Activated effector memory CD4-positive, alpha-beta T cell treated with Interleukin-2 at 50 U/mL for 16 hours (primary cell): ENCODE data around the gene NCK2.

Source experiments
- DNase-seq: peaks from one replicate; pipeline ENCODE4 v3.0.0-alpha.2; 2020

The NCK2 gene

DNA sequence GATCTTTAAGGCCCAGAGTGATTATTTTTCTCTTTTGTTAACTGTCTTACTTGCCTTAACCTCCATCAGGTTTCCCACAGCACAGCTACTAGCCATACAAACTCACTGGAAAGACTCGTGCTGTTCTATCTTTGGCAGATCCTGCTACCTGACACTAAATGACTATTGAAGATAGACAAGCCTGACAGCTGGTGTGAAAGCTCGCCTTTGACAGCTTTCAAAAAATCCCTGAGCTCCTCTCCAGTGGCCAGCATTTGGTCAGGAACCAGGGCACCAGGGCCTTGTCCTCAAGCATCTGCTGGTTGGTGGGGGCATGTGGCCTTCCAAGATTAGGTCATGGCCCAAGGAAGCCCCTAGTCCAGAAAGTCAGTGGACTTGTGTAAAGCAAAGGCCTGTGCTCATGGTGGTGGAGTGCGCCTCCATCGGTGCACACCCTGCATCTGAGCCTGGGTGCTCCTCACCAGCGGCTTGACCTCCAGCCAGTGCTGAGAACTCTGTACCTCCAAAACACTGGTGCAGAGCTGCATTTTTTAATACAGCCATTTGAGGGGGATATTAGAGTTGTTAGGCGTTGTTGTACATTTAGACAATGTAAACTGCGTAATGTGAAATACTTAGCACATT, 158.5 kb downstream of the NCK2 start:
- no peak for DNase-seq

DNA sequence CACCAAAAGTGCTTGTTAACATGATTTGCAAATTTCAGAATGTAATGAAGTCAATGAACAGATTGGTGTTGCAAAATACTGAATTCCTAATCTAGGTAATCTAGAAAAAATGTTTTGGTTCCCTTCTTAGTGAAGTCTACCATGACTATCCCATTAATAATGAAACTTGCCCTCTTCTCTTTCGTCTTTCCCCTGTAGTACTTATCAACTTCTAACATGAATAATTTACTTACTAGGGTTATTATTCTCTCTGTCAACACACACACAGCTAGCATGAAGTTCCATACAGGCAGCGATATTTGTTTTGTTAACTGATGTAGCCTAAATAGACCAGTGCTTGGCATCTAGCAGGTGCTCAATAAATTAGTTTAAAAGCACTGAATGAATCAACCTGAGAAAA, 160.2 kb downstream of the NCK2 start:
- no peak for DNase-seq

DNA sequence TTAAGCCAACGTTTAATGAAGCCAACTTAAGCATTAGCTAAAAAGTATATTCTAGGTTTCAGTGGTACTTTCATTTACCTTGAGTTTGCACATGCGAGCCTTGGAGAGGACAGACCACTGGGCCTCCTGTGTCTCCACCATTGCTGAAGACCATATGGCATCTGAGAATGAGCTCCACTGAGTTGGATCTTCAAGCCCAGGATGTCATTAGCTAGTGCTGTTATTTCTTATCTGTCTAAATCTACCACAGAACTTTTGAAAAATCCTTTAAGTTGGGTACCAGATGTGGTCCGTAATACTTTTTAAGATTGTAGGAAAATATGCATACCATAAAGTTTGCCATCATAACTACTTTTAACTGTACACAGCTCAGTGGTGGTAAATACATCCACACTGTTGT, 161.8 kb downstream of the NCK2 start:
- DNase-seq: no peak

DNA sequence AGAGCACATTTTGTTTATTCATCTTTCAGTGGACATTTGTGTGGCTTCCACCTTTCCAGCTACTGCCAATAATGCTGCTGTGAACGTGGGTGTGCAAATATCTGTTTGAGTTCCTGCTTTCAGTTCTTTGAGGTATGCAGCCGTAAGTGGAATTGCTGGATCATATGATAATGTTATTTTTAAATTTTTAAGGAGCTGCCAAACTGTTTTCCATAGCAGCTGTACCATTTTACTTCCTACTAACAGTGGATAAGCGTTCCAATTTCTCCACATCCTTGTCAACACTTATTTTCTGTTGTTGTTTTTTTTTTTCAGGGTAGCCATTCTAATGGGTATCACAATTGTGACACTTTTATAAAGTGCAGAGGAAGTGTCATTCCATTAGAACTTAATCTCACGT, 162.5 kb downstream of the NCK2 start:
- no peak for DNase-seq

DNA sequence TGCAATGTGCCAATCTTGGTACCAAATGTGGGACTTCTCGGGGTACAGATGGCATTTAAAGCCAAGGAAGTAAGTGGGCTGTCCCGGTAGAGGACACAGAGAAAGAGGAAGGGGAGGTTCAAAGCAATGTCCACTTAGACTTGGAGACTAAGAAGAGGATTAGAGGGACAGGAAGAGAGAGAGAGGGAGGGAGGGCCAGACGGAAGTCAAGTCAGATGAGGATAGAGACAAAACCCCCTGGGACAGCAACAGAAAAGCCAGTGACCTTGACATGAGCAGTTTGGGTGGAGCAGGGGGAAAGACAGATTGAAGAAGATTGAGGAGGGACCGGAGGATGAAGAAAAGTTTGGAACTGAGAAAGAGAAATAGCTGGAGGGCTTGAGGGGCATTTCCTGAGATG, 164.5 kb downstream of the NCK2 start:
- no peak for DNase-seq

DNA sequence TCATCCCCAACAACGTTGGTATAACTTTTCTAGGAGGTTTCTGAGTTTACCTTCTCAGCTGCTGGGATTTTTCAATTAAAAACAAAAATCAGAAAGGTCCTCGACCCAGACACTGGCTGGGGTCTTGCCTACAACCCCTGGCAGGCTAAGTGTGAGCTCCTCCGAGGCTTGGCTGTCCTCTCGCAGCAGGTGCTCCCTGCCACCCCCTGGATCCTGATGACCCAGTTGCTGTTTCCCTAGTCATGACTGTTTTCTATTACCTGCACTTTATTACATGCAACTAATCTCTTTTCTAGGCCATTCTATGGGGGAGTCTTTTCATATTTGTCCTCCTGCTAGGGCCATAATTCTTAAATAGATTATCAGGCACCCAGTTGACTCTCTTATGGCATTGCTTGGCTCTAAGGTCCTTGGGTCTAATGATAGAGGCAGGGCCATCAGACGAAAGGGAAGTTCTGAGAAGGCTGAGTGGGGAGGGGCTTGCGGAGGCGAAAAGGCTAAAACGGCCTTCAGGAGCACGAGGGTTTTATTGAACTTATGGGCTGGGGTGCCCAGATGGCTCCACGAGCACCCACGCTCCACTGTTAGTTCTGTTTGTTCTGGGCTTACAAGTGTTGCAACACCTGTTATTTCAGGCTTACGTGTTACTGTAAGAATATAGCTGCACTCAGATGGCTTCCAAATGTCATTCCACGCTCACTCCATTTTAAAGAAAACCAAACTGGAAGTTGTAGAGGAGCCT, 166.0 kb downstream of the NCK2 start:
- no peak for DNase-seq

DNA sequence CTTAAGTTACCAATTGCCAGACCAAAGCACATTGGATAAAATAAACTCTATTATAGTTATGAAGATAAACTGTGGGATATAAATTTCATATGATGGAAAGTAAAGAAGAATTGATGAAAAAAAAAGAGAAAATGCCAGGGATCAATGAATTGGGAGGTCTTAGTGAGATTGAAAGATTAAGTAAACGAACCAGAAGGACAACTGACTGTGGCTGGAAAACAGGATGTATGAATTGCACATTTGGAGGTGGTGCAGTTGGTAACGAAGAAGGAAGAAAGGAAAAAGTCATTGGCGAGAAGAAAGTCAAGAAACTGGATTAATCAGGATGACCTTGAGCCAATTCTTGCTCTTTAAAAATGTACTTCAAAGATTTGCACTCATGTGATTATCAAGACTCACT, 166.7 kb downstream of the NCK2 start:
- DNase-seq: no peak

DNA sequence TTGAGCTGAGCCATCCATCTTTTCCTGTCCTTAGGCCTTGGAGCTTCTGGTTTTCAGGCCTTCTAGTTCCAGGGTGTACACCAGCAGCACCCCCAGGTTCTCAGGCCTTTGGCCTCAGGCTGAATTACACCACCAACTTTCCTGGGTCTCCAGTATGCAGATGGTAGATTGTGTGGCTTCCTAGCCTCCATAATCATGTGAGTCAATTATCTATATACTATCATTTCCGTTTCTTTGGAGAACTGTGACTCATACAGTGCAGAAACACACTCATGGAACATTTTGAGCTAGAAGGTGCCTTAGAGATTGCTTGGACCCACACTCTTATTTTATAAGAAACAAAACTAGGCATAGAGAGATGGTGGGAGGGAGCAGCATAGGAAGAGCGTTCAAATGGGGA, 167.4 kb downstream of the NCK2 start:
- no peak for DNase-seq

DNA sequence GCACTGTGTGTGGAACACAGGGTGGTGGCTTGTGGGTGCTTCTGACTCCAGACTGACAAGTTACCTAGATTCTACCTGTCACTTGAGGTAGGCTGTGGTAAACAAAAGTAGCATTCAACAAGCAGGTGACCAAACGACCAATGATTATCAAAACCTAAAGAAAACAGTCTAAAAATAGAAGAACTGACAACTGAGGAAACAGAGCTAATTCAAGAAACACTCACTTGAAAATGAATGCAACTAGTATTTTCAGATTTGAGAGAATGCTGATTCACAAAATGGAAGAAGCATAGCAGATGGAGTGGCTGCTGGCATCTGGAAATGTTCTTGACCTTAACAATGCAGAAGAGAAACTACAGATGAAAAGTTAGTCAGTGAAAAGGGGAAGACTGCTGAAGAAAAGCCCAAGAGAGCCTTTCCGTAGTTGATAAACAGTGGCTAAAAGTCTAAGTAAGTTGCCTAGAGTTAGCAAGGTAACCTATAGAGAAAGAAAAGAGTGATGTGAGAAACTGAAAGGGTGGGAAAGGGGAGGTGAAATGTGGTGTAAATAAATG, 170.4 kb downstream of the NCK2 start:
- no peak for DNase-seq

DNA sequence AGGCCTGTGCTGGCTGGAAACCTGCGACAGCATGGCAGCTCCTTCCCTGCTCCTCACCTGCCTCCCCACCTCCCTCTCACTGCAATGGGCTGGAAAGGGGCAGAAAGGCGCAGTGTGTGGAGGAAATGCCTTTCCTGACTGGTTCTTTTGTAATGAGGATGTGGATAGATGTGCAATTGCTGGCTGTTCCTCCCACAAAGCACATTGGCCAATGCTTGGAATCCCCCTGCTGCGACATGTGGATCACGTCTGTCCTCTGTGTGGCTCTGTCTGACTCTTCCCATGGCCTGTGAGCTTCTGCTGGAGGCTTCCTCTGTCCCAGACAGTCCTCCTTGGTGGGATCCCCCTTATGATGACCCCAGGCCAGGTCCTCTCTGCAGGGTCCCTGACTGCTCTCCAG, 172.5 kb downstream of the NCK2 start:
- DNase-seq: no peak

DNA sequence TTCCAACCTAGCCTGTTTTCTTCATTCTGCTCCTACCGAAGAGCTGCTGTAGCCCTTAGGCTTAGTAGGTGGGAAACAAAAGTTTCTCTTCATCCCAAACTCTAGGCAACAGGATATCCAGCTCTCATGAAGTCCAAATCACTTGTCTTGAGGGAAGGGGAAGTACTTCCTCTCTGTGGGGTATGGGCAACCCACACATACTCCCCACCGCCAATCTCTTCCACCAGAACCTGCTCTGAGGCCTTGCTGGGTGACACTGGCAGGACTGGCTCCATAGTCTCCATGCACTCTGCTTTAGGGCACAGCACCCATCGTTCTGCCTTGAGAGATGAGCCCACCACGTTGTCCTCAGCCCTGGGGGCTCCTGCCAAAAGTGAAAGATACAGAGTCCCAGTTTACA, 173.0 kb downstream of the NCK2 start:
- DNase-seq: no peak

DNA sequence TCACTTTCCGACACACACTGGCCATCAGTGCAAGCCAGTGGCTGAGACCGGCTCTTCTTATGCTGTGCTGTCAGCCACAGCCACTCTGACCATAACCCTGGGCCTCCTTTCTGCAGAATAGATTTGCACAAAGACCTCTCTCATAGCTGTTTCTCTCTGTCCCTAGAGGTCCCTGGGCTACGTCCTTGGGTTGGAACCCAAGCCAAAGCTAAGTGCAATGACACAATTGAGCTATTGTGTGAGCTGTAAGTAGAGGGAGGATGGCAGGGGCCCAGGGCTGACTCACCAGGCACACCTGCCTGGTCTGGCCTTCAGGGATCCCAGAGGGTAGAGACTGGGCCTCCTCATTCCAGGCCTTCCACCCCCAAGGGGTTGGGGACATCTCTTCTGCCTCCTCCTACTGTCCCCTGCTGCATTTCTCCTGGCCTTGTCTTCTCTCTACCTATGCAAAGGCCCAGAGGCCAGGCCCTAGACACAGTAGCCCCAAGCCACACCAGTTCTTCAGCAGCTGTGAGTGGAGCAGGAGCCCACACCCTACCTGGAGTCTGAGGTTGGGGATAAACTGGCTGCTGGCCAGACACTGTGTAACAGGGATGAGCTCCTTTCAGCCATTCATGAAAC, 174.6 kb downstream of the NCK2 start:
- DNase-seq: no peak

DNA sequence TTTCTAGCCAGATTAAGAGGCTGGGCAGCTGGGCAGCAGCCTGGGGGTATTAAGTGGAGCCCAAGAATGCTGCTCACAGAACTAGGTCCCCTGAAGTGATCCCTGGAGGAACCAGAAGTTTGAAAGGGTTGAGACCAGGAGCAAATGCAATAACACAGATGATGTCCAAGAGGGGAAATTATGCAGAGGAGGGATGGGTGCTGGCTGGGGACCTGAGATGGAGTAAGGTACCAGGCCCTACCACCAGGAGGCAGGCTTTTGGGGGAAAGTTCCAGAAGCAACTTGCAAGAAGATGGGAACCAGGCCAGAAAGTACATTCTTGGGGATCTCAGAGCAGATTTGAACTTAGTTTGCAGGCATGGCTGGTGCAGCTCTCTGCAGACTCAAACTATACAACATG, 175.1 kb downstream of the NCK2 start:
- peak; percentile 32 for DNase-seq

DNA sequence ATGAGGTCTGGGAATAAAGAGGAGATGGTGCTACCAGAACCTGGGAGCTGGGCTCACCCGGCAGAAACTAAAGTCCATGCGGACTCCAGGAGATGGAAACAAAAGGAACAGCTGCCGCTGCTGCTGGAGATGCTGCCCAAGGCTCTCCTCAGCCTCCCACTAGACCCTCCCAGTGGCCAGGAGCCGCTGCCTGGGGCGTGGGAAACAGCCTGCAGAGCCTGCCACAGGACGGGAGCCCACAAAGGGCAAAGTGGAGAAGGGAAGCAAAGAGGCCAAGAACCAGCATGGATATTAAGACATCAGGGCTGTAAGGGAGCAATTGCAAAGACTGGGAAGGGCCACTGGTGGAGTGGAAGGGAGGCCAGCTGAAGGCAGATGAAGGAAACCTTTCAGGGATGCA, 179.6 kb downstream of the NCK2 start:
- DNase-seq: no peak

DNA sequence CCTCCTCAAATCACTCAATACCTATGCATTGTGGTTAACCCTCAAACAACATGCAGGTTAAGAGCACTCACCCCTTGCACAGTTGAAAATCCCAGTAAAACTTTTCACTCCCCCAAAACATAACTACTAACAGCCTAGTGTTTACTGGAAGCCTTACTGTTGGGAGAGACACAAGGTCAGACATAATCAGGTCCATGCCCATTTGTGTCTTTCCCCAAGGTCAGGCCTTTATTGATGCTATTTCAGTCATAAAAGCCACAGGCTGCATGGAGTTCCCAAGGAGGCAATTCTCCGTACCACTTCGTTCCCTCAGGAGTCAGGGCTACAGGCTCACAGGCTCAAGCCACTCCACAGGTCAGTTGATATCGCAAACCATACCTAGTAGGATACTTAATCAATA, 180.2 kb downstream of the NCK2 start:
- no peak for DNase-seq

DNA sequence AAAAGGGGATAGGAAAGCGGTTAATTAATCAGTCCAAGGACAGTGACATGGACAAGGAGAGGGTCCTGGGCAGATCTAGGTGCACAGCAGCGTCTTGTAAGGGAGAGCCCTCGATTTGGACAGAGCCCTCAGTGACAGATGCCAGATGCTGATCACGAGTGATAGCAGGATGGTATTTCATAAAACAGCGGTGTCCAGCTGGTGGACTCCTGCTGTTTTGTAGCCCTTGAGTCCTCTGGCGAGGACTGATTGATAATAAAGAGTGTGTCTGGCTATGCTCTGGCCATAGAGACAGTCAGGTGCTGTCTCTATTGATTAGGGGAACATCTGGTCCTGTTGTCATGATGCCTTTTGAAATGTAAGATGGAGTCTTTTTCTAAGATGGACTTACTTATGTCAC, 180.7 kb downstream of the NCK2 start:
- no peak for DNase-seq

DNA sequence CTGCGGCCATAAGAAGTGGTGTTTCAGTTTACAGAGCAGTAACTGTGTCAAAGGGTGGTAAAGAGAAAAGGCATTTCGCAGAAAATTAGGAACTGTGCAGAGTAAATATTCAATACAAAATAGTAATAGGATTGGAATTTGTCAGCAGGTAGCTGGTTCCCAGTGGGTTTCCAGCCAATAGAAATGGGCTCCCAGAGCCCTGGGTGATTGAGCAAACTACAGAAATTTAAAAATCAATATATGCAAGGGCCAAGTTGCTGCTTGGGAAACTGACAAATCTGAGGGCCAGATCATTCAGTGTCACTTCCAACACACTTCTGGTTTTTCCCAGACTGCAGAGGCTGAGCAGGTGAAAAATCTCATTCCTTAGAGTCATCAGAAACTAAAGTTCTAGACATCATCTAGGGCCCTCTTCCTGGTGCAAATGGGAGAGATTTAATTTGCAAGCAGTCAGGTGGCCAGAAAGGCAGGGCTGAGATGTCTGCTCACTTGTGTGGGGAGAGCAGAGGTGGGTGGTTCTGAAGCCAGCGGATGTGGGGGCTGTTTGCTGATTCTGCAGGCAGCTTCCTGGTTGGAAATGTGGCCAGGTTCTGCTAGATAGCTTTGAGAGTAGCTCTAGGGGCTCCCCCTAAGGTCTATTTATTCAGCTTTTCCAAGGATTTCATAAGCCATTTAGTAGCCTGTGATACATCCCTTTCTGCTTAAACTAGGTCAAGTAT, 182.4 kb downstream of the NCK2 start:
- peak; percentile 63 for DNase-seq

DNA sequence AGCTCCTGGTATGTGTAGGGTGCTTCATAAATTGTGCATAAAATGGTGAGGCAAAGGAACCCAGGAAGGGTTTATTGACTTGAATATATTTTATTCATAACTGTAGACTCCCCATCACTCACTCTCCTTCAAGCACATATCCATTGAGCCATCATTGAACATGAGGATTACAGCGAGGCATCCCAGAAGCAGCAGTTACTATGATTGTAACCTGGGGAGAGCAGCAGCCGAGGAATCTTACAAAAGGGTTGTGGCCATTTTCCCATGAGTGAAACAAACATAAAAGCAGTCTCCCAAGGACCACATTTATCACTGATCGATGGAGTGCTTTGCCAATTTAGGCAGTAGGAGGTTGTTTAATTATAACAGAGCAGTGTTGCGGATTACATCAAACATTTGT, 183.4 kb downstream of the NCK2 start:
- DNase-seq: no peak

DNA sequence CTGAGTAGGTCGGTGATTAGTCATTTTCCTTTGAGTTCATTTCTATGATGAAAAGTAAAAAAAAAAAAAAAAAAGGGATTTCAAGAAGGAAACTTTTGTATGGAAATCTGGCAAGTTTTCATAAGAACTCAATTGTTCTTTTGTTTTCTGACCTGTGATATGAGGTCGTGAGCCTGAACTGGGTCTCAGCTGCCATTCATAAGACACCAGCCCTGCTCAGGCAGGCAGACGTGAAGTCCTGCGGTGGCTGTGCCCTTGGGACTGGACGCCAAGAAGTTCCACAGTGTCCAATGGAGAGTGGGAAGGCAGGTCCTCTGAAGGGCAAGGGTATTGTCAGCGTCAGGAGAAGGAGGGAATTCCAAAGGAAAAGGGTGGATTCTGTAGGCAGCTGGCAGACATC, 183.9 kb downstream of the NCK2 start:
- no peak for DNase-seq

DNA sequence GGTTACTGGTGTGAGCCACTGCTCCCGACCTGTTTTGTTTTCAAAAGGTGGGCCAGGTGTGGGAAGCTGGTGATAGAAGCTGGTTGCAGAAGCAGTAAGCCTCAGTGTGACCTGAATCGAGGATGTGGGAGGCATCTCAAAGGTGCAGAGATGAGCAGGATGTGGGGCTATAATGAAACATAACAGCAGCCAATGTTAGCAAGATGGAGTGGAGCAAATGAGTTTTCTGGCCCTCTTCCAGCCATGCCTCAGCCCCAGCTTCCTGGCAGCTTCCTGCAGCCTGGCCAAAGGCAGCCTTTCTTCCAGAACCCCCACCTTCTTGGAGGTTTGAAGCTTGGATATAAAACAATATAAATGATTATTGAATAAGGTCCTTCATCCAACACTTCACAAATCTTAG, 184.8 kb downstream of the NCK2 start:
- peak; percentile 46 for DNase-seq

DNA sequence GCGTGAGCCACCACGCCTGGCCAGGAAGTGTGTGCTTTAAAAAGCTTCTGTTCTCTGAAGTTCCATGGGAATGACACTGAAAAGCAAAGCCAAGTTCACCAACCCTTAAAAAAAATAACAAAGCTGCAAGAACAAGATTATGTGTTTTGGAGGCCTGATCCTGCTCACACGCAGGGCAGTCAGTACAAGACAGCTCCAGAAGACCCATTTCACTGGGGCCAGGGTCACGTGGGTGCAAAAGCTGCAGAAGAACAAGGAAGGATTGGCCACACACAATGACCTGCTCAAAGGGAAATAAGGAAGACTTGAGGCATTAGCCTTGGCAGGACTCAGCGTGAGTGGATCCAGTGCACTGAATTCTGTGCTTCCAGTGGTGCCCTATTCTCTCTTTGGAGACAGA, 187.9 kb downstream of the NCK2 start:
- DNase-seq: no peak

DNA sequence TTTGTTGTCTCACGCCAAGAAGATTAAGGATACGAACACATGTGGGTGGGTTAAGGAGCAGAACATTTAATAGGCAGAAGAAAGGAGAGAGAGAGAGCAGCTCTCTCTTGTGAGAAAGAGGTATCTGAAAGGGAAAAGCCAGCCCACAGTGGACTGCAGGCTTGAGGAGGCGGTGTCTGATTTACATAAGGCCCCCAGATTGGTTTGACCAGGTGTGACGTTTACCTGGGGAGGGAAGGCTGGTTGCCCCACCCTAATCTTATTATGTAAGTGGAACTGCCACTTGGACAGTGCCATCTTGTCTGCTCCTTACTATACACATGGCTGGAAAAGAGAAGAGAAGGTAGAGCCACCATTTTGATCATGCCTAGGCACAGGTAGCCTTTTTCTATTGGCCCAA, 189.2 kb downstream of the NCK2 start:
- DNase-seq: no peak

DNA sequence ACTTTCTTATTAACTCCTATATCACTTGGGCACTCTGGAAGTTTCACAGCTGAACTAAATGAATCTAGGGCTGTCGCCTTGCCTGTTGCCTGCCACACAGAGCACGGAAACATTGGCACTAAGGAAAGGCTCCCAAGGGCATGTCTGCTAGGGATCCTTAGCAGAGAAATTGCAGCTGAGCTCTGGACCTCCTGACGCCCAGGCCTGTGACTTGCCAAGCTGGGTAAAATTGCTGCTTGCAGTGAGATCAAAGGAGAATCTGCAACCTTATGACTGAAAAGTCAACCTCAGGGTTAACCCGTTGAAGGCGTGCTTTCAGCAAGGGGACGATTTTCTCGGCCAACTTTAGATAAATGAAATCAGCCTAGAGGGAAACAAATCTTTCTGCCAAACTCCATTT, 189.8 kb downstream of the NCK2 start:
- peak; percentile 28 for DNase-seq

DNA sequence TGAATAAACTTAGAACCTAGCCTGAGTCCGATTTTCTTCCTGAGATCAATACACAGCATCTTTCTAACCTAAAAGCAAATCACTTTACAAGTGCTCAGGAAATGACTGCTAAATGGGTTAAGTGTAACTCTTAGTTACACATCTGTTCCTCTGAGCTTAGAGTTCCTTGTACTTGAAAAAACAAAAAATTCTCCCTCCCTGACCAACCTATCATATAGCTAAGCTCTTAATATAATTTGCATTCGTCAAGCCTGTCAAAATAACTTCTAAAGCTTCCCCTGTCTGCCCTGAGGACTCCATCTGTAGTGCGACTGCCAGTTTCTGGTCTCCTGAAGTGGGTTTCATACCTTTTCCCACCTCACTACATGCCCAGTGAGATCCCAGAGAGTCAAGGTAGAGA, 190.4 kb downstream of the NCK2 start:
- DNase-seq: no peak
